Activated naive CD8-positive, alpha-beta T cell treated with anti-CD3 and anti-CD28 coated beads, Interleukin-2, amount 50 U/mL, for 24 hours (primary cell): ENCODE measurements around the gene GPRIN1.
"Not testable (repeated sequence)": the region's sequence is repeated elsewhere in the genome, so short reads cannot be mapped to it uniquely, and the experiment has no call there.

Experiments
- ATAC-seq: fragments of 150-1000 bp; cut with Tn5 transposase; one replicate; pipeline ENCODE4 v1.10.0; 2021
- DNase-seq: peaks from one replicate; pipeline ENCODE4 v3.0.0; 2021
- H3K27ac Mint-ChIP-seq: one replicate; pipeline ENCODE4 v1.8.0; 2021; ENCODE audit warnings: mild to moderate bottlenecking, mixed read lengths
- H3K27me3 Mint-ChIP-seq: one replicate; pipeline ENCODE4 v1.8.0; 2021; ENCODE audit warnings: mixed read lengths
- H3K36me3 Mint-ChIP-seq: one replicate; pipeline ENCODE4 v1.8.0; 2021; ENCODE audit warnings: low read depth, mixed read lengths
- H3K4me1 Mint-ChIP-seq: one replicate; pipeline ENCODE4 v1.8.0; 2021; ENCODE audit warnings: mixed read lengths
- H3K4me3 Mint-ChIP-seq: one replicate; pipeline ENCODE4 v1.8.0; 2021; ENCODE audit warnings: mild to moderate bottlenecking, moderate library complexity, mixed read lengths
- H3K9me3 Mint-ChIP-seq: one replicate; pipeline ENCODE4 v1.8.0; 2021; ENCODE audit warnings: mixed read lengths

Gene GPRIN1

GRCh38 chr5:176565760-176566288 lies 44.1 kb downstream of the GPRIN1 start:
- no peak overlapping the region for H3K4me3 Mint-ChIP-seq
- H3K9me3 Mint-ChIP-seq = no peaks in the 10 kb centered on the region
- ATAC-seq = no peak
- no peaks in the 10 kb centered on the region for H3K36me3 Mint-ChIP-seq
- H3K27me3 Mint-ChIP-seq = peaks cover 5% of the 10 kb centered on the region
- H3K27ac Mint-ChIP-seq = no peak overlapping the region
- DNase-seq = no peak
- peaks cover 17% of the 10 kb centered on the region for H3K4me1 Mint-ChIP-seq

GRCh38 chr5:176564002-176564401 lies 46.0 kb downstream of the GPRIN1 start:
- H3K27me3 Mint-ChIP-seq = peaks cover 5% of the 10 kb centered on the region
- H3K9me3 Mint-ChIP-seq = no peaks in the 10 kb centered on the region
- DNase-seq (no peak), ATAC-seq (no peak)
- H3K27ac Mint-ChIP-seq = no peak overlapping the region
- H3K36me3 Mint-ChIP-seq = no peaks in the 10 kb centered on the region
- H3K4me3 Mint-ChIP-seq = no peak overlapping the region
- peaks cover 31% of the 10 kb centered on the region for H3K4me1 Mint-ChIP-seq

- Mint-ChIP-seq H3K4me1 (peaks cover 31% of the 10 kb centered on the region), H3K36me3 (no peaks in the 10 kb centered on the region), H3K27ac (peak overlapping the region; percentile 44), H3K9me3 (no peaks in the 10 kb centered on the region), H3K4me3 (no peak overlapping the region), H3K27me3 (peaks cover 5% of the 10 kb centered on the region)
- DNase-seq (no peak), ATAC-seq (no peak)
Measured at GRCh38 chr5:176562189-176562588, 47.8 kb downstream of the GPRIN1 start.

GRCh38 chr5:176561259-176561658 lies 48.7 kb downstream of the GPRIN1 start:
- Mint-ChIP-seq H3K27me3 (peaks cover 5% of the 10 kb centered on the region), H3K27ac (no peak overlapping the region), H3K36me3 (no peaks in the 10 kb centered on the region), H3K9me3 (no peaks in the 10 kb centered on the region), H3K4me3 (no peak overlapping the region), H3K4me1 (peaks cover 34% of the 10 kb centered on the region)
- DNase-seq = no peak
- peak; percentile 62 for ATAC-seq

- Mint-ChIP-seq H3K27me3 (peaks cover 5% of the 10 kb centered on the region), H3K9me3 (no peaks in the 10 kb centered on the region), H3K36me3 (no peaks in the 10 kb centered on the region), H3K27ac (no peak overlapping the region), H3K4me3 (no peak overlapping the region), H3K4me1 (peaks cover 40% of the 10 kb centered on the region)
- ATAC-seq (peak; percentile 67), DNase-seq (peak; percentile 38)
Measured at GRCh38 chr5:176560364-176560763, 49.6 kb downstream of the GPRIN1 start.

- no peak for ATAC-seq
- H3K27ac Mint-ChIP-seq = no peak overlapping the region
Measured at GRCh38 chr5:176559683-176560082, 50.3 kb downstream of the GPRIN1 start.

GRCh38 chr5:176557846-176558245 lies 52.1 kb downstream of the GPRIN1 start:
- peaks cover 61% of the 10 kb centered on the region for H3K4me1 Mint-ChIP-seq

More at GRCh38 chr5:176559683-176560082, 50.3 kb downstream of the GPRIN1 start:
- Mint-ChIP-seq H3K9me3 (no peaks in the 10 kb centered on the region), H3K36me3 (no peaks in the 10 kb centered on the region), H3K4me3 (no peak overlapping the region), H3K27me3 (peaks cover 5% of the 10 kb centered on the region), H3K4me1 (peaks cover 46% of the 10 kb centered on the region)
- no peak for DNase-seq

GRCh38 chr5:176553260-176554085 lies 56.5 kb downstream of the GPRIN1 start:
- H3K27ac Mint-ChIP-seq = no peak overlapping the region
- H3K27me3 Mint-ChIP-seq = no peaks in the 10 kb centered on the region
- DNase-seq (no peak), ATAC-seq (peak; percentile 20)
- no peaks in the 10 kb centered on the region for H3K9me3 Mint-ChIP-seq
- H3K36me3 Mint-ChIP-seq = no peaks in the 10 kb centered on the region
- peaks cover 44% of the 10 kb centered on the region for H3K4me1 Mint-ChIP-seq
- no peak overlapping the region for H3K4me3 Mint-ChIP-seq

More at GRCh38 chr5:176557846-176558245, 52.1 kb downstream of the GPRIN1 start:
- ATAC-seq (no peak), DNase-seq (no peak)
- Mint-ChIP-seq H3K27ac (no peak overlapping the region), H3K9me3 (no peaks in the 10 kb centered on the region), H3K27me3 (peaks cover 5% of the 10 kb centered on the region), H3K4me3 (no peak overlapping the region), H3K36me3 (no peaks in the 10 kb centered on the region)

GRCh38 chr5:176552332-176552869 lies 57.6 kb downstream of the GPRIN1 start:
- H3K4me3 Mint-ChIP-seq = no peak overlapping the region

GRCh38 chr5:176550937-176551336 lies 59.0 kb downstream of the GPRIN1 start:
- DNase-seq, H3K27ac Mint-ChIP-seq, H3K27me3 Mint-ChIP-seq, H3K9me3 Mint-ChIP-seq, ATAC-seq, H3K36me3 Mint-ChIP-seq: not testable (repeated sequence)
- H3K4me1 Mint-ChIP-seq = peaks cover 51% of the 10 kb centered on the region
- peak overlapping the region; percentile 56 for H3K4me3 Mint-ChIP-seq

More at GRCh38 chr5:176552332-176552869, 57.6 kb downstream of the GPRIN1 start:
- no peaks in the 10 kb centered on the region for H3K9me3 Mint-ChIP-seq
- no peaks in the 10 kb centered on the region for H3K36me3 Mint-ChIP-seq
- H3K27me3 Mint-ChIP-seq = no peaks in the 10 kb centered on the region
- H3K27ac Mint-ChIP-seq = no peak overlapping the region
- ATAC-seq = no peak
- peaks cover 52% of the 10 kb centered on the region for H3K4me1 Mint-ChIP-seq
- no peak for DNase-seq

GRCh38 chr5:176550275-176550831 lies 59.6 kb downstream of the GPRIN1 start:
- H3K27me3 Mint-ChIP-seq = no peaks in the 10 kb centered on the region
- no peak for DNase-seq
- peak overlapping the region; percentile 42 for H3K27ac Mint-ChIP-seq
- peaks cover 51% of the 10 kb centered on the region for H3K4me1 Mint-ChIP-seq
- peak overlapping the region; percentile 56 for H3K4me3 Mint-ChIP-seq
- ATAC-seq = no peak
- H3K9me3 Mint-ChIP-seq = no peaks in the 10 kb centered on the region
- H3K36me3 Mint-ChIP-seq = no peaks in the 10 kb centered on the region

- no peak for DNase-seq
- ATAC-seq = no peak
- no peak overlapping the region for H3K27ac Mint-ChIP-seq
- H3K36me3 Mint-ChIP-seq = no peaks in the 10 kb centered on the region
- H3K27me3 Mint-ChIP-seq = no peaks in the 10 kb centered on the region
- H3K4me3 Mint-ChIP-seq = no peak overlapping the region
- no peaks in the 10 kb centered on the region for H3K9me3 Mint-ChIP-seq
- peaks cover 51% of the 10 kb centered on the region for H3K4me1 Mint-ChIP-seq
Measured at GRCh38 chr5:176549871-176550270, 60.1 kb downstream of the GPRIN1 start.

- Mint-ChIP-seq H3K27ac (no peak within 1 kb of the TSS), H3K36me3 (no peaks in the 10 kb centered on the region), H3K9me3 (no peaks in the 10 kb centered on the region), H3K27me3 (no peaks in the 10 kb centered on the region), H3K4me1 (peaks cover 53% of the 10 kb centered on the region), H3K4me3 (no peak within 1 kb of the TSS)
- no peak for ATAC-seq
- no peak for DNase-seq
Measured at GRCh38 chr5:176548967-176549444, 61.0 kb downstream of the GPRIN1 start, which contains the start of gene CDHR2. TSS of gene CDHR2 (plus strand) at chr5:176549342. CDS start at chr5:176565353, 16,011 bp downstream.

- Mint-ChIP-seq H3K36me3 (no peaks in the 10 kb centered on the region), H3K4me1 (peaks cover 44% of the 10 kb centered on the region), H3K27ac (no peak overlapping the region), H3K9me3 (no peaks in the 10 kb centered on the region), H3K27me3 (no peaks in the 10 kb centered on the region), H3K4me3 (no peak overlapping the region)
- ATAC-seq (peak; percentile 44), DNase-seq (no peak)
Measured at GRCh38 chr5:176547802-176548201, 62.2 kb downstream of the GPRIN1 start.
